IMR-90 (cell line): ENCODE data around the gene NAV2. TPM values are rescaled to one million over a fixed set of nuclear protein-coding genes. Genes with fewer than 3 reads are reported as not detected.
A peak's percentile ranks its signal among the peaks of the same experiment; 100 is the strongest.

Experiments used
- ATAC-seq: fragments of 200-7000 bp; cut with Tn5 transposase; 2 replicates; pipeline ENCODE4 v1.9.1; 2020; ENCODE audit warnings: low read depth, mild to moderate bottlenecking, moderate library complexity
- BruUV-seq: library from RNA; stranded (reverse); fragments of 400-500 nt; replicated peaks from 2 replicates; lab custom pipeline; 2021; lab: Mats Ljungman, UMichigan
- CTCF ChIA-PET: fragments of 300-600 bp; formaldehyde crosslinking; extraction: SDS; loops from one replicate; lab custom pipeline; 2021; ENCODE audit warnings: antibody characterized with exemption; lab: Yijun Ruan, JAX
- POLR2A ChIA-PET: fragments of 300-600 bp; sonication (Branson Sonifier 250); formaldehyde crosslinking; loops from one replicate; lab custom pipeline; 2022; ENCODE audit warnings: antibody characterized with exemption; ENCODE audit not compliant: unreplicated experiment; lab: Charles Lee
- DNase-seq: peaks from one replicate; pipeline ENCODE4 v3.0.0; 2013
- H2AFZ ChIP-seq: replicated peaks from 2 replicates; pipeline ENCODE3; 2013; ENCODE audit warnings: low read length, mild to moderate bottlenecking; ENCODE audit not compliant: poor library complexity
- H2AK5ac ChIP-seq: 2 replicates; pipeline ENCODE4 v1.6.1; 2013; ENCODE audit warnings: low read depth, low read length, inconsistent platforms
- H2AK9ac ChIP-seq: replicated peaks from 2 replicates; pipeline ENCODE3; 2013; ENCODE audit warnings: mild to moderate bottlenecking, low read depth, low read length, moderate library complexity; ENCODE audit not compliant: poor library complexity
- H2BK120ac ChIP-seq: 2 replicates; pipeline ENCODE4 v1.6.1; 2013; ENCODE audit warnings: low read depth, low read length, inconsistent platforms
- H2BK15ac ChIP-seq: 3 replicates; pipeline ENCODE4 v1.6.1; 2013; ENCODE audit warnings: low read depth, low read length, inconsistent platforms
- H2BK20ac ChIP-seq: 2 replicates; pipeline ENCODE4 v1.6.1; 2013; ENCODE audit warnings: low read depth, mild to moderate bottlenecking, inconsistent platforms, low read length, moderate library complexity
- H2BK5ac ChIP-seq: 2 replicates; pipeline ENCODE4 v1.6.1; 2013; ENCODE audit warnings: mild to moderate bottlenecking, low read depth, low read length, inconsistent platforms; ENCODE audit not compliant: poor library complexity, severe bottlenecking
- H3K14ac ChIP-seq: replicated peaks from 2 replicates; pipeline ENCODE4 v1.6.1; 2013; ENCODE audit warnings: low read depth, low read length, inconsistent platforms
- H3K18ac ChIP-seq: 2 replicates; pipeline ENCODE4 v1.6.1; 2013; ENCODE audit warnings: low read depth, low read length, control low read depth
- H3K23ac ChIP-seq: 2 replicates; pipeline ENCODE4 v1.6.1; 2013; ENCODE audit warnings: low read depth, low read length, inconsistent platforms
- H3K27ac ChIP-seq: 2 replicates; pipeline ENCODE4 v1.5.1; 2013; ENCODE audit warnings: mild to moderate bottlenecking, control low read depth, low read length; ENCODE audit not compliant: insufficient read depth
- H3K27me3 ChIP-seq: 2 replicates; pipeline ENCODE4 v1.6.1; 2013; ENCODE audit warnings: low read length; ENCODE audit not compliant: control insufficient read depth, insufficient read depth
- H3K36me3 ChIP-seq: 2 replicates; pipeline ENCODE4 v1.6.1; 2013; ENCODE audit warnings: low read length, mixed read lengths; ENCODE audit not compliant: control insufficient read depth, insufficient read depth
- H3K4ac ChIP-seq: 2 replicates; pipeline ENCODE4 v1.6.1; 2013; ENCODE audit warnings: low read depth, low read length, inconsistent platforms
- H3K4me1 ChIP-seq: 2 replicates; pipeline ENCODE4 v1.6.1; 2013; ENCODE audit warnings: low read length, mixed read lengths; ENCODE audit not compliant: control insufficient read depth, insufficient read depth
- H3K4me2 ChIP-seq: 2 replicates; pipeline ENCODE4 v1.6.1; 2013; ENCODE audit warnings: low read depth, mild to moderate bottlenecking, control low read depth, low read length, moderate library complexity
- H3K4me3 ChIP-seq: 2 replicates; pipeline ENCODE4 v1.5.1; 2013; ENCODE audit warnings: low read depth, mild to moderate bottlenecking, control low read depth, low read length, moderate library complexity; ENCODE audit not compliant: insufficient read depth
- H3K56ac ChIP-seq: 2 replicates; pipeline ENCODE4 v1.6.1; 2013; ENCODE audit warnings: low read length, inconsistent platforms; ENCODE audit not compliant: insufficient read depth; ENCODE audit errors: extremely low read depth
- H3K79me1 ChIP-seq, 2 experiments: 2 replicates each; pipeline ENCODE4 v1.6.1; 2013; ENCODE audit warnings: low read length in 2 of 2, inconsistent platforms in 1 of 2, low read depth in 1 of 2
- H3K9ac ChIP-seq: 2 replicates; pipeline ENCODE4 v1.6.1; 2013; ENCODE audit warnings: low read depth, low read length, control low read depth
- H3K9me1 ChIP-seq: 2 replicates; pipeline ENCODE4 v1.6.1; 2013; ENCODE audit warnings: low read length, inconsistent platforms; ENCODE audit not compliant: insufficient read depth
- H3K9me3 ChIP-seq: 2 replicates; pipeline ENCODE4 v1.6.1; 2013; ENCODE audit warnings: low read length; ENCODE audit not compliant: control insufficient read depth, insufficient read depth
- H4K20me1 ChIP-seq: 2 replicates; pipeline ENCODE4 v1.6.1; 2013; ENCODE audit warnings: low read length, inconsistent platforms; ENCODE audit not compliant: insufficient read depth
- H4K5ac ChIP-seq: 2 replicates; pipeline ENCODE4 v1.6.1; 2013; ENCODE audit warnings: mild to moderate bottlenecking, low read depth, low read length, control low read depth
- H4K8ac ChIP-seq, 2 experiments: 2 replicates each; pipeline ENCODE4 v1.6.1; 2013; ENCODE audit warnings: low read depth in 2 of 2, low read length in 2 of 2, control low read depth in 1 of 2, inconsistent platforms in 1 of 2
- H4K91ac ChIP-seq: 2 replicates; pipeline ENCODE4 v1.6.1; 2013; ENCODE audit warnings: low read depth, low read length, inconsistent platforms; ENCODE audit not compliant: insufficient read depth
- BHLHE40 ChIP-seq: fragments of 150-350 bp; IDR thresholded peaks from 2 replicates; pipeline ENCODE4 v1.6.1; 2016; ENCODE audit warnings: mild to moderate bottlenecking, low read depth, low read length
- CEBPB ChIP-seq: IDR thresholded peaks from 2 replicates; pipeline ENCODE4 v1.6.1; 2012; ENCODE audit warnings: low read depth, low read length, improper control_type of control experiment
- CHD1 ChIP-seq: IDR thresholded peaks from 2 replicates; pipeline ENCODE4 v1.6.1; 2012; ENCODE audit warnings: low read depth, low read length, improper control_type of control experiment
- ELK1 ChIP-seq: fragments of 150-350 bp; IDR thresholded peaks from 2 replicates; pipeline ENCODE4 v1.6.1; 2016; ENCODE audit warnings: low read depth, mild to moderate bottlenecking, low read length, moderate library complexity, borderline replicate concordance
- FOS ChIP-seq: fragments of 150-350 bp; IDR thresholded peaks from 2 replicates; pipeline ENCODE4 v1.6.1; 2016; ENCODE audit warnings: low read depth, low read length
- MAFK ChIP-seq: IDR thresholded peaks from 2 replicates; pipeline ENCODE4 v1.6.1; 2012; ENCODE audit warnings: low read depth, low read length, improper control_type of control experiment
- MAZ ChIP-seq: IDR thresholded peaks from 2 replicates; pipeline ENCODE4 v1.6.1; 2012; ENCODE audit warnings: low read depth, mild to moderate bottlenecking, low read length, improper control_type of control experiment, moderate library complexity, borderline replicate concordance
- MXI1 ChIP-seq: IDR thresholded peaks from 2 replicates; pipeline ENCODE4 v1.6.1; 2012; ENCODE audit warnings: low read depth, mild to moderate bottlenecking, low read length, moderate library complexity, borderline replicate concordance
- NFE2L2 ChIP-seq: fragments of 150-350 bp; IDR thresholded peaks from 2 replicates; pipeline ENCODE4 v1.6.1; 2016; ENCODE audit warnings: low read depth, mild to moderate bottlenecking, low read length
- RAD21 ChIP-seq: IDR thresholded peaks from 2 replicates; pipeline ENCODE4 v1.6.1; 2012; ENCODE audit warnings: low read length, improper control_type of control experiment
- RCOR1 ChIP-seq: IDR thresholded peaks from 2 replicates; pipeline ENCODE4 v1.6.1; 2012; ENCODE audit warnings: mild to moderate bottlenecking, low read length, improper control_type of control experiment; ENCODE audit not compliant: insufficient replicate concordance
- SMC3 ChIP-seq: fragments of 150-350 bp; IDR thresholded peaks from 2 replicates; pipeline ENCODE4 v1.6.1; 2016; ENCODE audit warnings: low read depth, mild to moderate bottlenecking, antibody characterized with exemption, low read length, moderate library complexity
- USF2 ChIP-seq: fragments of 150-350 bp; IDR thresholded peaks from 2 replicates; pipeline ENCODE4 v1.6.1; 2017; ENCODE audit warnings: mild to moderate bottlenecking, antibody characterized with exemption, low read length, low read depth
- WGBS, 2 experiments: methylation state at CpG; one replicate each; pipeline versions ENCODE4 v1.1.5 to v1.1.7; 2013; ENCODE audit warnings: missing lambda C conversion rate in 2 of 2; ENCODE audit not compliant: insufficient read length in 1 of 2; ENCODE audit errors: extremely low coverage in 2 of 2; 5-methylcytosine and 5-hydroxymethylcytosine counted together
- dilution Hi-C: fragments of 300-500 bp; cut with HindIII; formaldehyde crosslinking; loops from one replicate; pipeline ENCODE4 v1.14.3; 2018; ENCODE audit warnings: low sequenced_read_pairs; ENCODE audit not compliant: unreplicated experiment
- in situ Hi-C: fragments of 300-500 bp; cut with MboI; formaldehyde crosslinking; loops from 3 replicates; pipeline ENCODE4 v1.14.3; 2019; ENCODE audit warnings: low sequenced_read_pairs, inconsistent platforms, mixed read lengths
- intact Hi-C: fragments of 100-400 bp; cut with micrococcal nuclease; formaldehyde crosslinking; loops from 2 replicates; pipeline ENCODE4 v1.10.0; 2022
- polyA plus RNA-seq, 3 experiments: library from polyadenylated mRNA; depleted of rRNA; stranded (reverse); fragments of >200 nt; gene quantifications; 2 replicates each; pipeline ENCODE4 v1.2.3, GENCODE V29; 2012; ENCODE audit warnings: low replicate concordance in 1 of 3
- total RNA-seq: library from RNA; depleted of rRNA; stranded (reverse); fragments of >200 nt; gene quantifications from 2 replicates; pipeline ENCODE4 v1.2.3, GENCODE V29; 2012

NAV2 gene
- total and polyA plus RNA-seq, 2 of the 4 experiments (the other 2 are of a cell fraction) = 4.5 to 12.6 TPM

- peak overlapping the region; percentile 87 for H3K4me2 ChIP-seq
- H3K9me3 ChIP-seq = no peaks in the 10 kb centered on the region
- peak overlapping the region; percentile 94 for H2BK120ac ChIP-seq
- H3K4me1 ChIP-seq = peaks cover 27% of the 10 kb centered on the region
- peak overlapping the region; percentile 87 for H2AK5ac ChIP-seq
- DNase-seq (peak; percentile 95), ATAC-seq (peak; percentile 69)
- H4K20me1 ChIP-seq = peaks cover 18% of the 10 kb centered on the region; the same call in 1 of the 2 replicates
- whole genome bisulfite sequencing, 2 experiments = 40% methylated on average over 2 of the region's 7 CpGs; no CpG with 5 or more reads in 1 of the 2 experiments
- peak overlapping the region; percentile 92 for H3K4ac ChIP-seq
- no peaks in the 10 kb centered on the region for H3K36me3 ChIP-seq
- H3K23ac ChIP-seq = peak overlapping the region; percentile 91
- peak overlapping the region; percentile 48 to 86 for H4K8ac ChIP-seq
- peak overlapping the region; percentile 89 for H2BK5ac ChIP-seq
- peaks cover 20% of the 10 kb centered on the region for H3K9me1 ChIP-seq
- peak overlapping the region; percentile 31; the same call in 1 of the 2 replicates for H3K4me3 ChIP-seq
- H3K79me1 ChIP-seq = peaks cover 30 to 55% of the 10 kb centered on the region in 2 experiments
- H2BK20ac ChIP-seq = peak overlapping the region; percentile 97
- dilution Hi-C loops (no loop called here), in situ Hi-C loops (no loop called here), intact Hi-C loops (loop anchor here (2.0 kb wide), 1 partner anchor 79 kb away; no protein-coding TSS in a partner anchor)
- peak overlapping the region; percentile 60 for H2AFZ ChIP-seq
- H4K5ac ChIP-seq = peak overlapping the region; percentile 93
- H3K18ac ChIP-seq = peak overlapping the region; percentile 86
- H2BK15ac ChIP-seq = peak overlapping the region; percentile 62; the same call in 2 of the 3 replicates
- H3K9ac ChIP-seq = peak overlapping the region; percentile 44
- no peaks in the 10 kb centered on the region for H3K27me3 ChIP-seq
- no TSS peak for BruUV-seq
- ChIA-PET POLR2A (no interaction called here), CTCF (interaction anchor here (0.6 to 2.9 kb wide), 3 partner anchors 8 to 101 kb away, joined by 3 to 11 read pairs (median 4); no protein-coding TSS in a partner anchor)
- H4K91ac ChIP-seq = peak overlapping the region; percentile 88
- peak overlapping the region; percentile 68 for H3K56ac ChIP-seq
- no peak overlapping the region for H2AK9ac ChIP-seq
- H3K27ac ChIP-seq = peak overlapping the region; percentile 88
- H3K14ac ChIP-seq = peak overlapping the region; percentile 76
- peak; percentile 49; the same call in 1 of the 2 replicates for TF ChIP-seq MAFK
- no peak for TF ChIP-seq ELK1
- no peak for TF ChIP-seq SMC3
- TF ChIP-seq MXI1 = peak; percentile 42; the same call in 1 of the 2 replicates
- TF ChIP-seq USF2 = no peak
- TF ChIP-seq BHLHE40 = peak; percentile 43
- TF ChIP-seq FOS = peak; percentile 61
- TF ChIP-seq MAZ = peak; percentile 9; the same call in 1 of the 2 replicates
- TF ChIP-seq CHD1 = no peak
- TF ChIP-seq RAD21 = no peak
- peak; percentile 62 for TF ChIP-seq RCOR1
- TF ChIP-seq CEBPB = peak; percentile 33; the same call in 1 of the 2 replicates
- TF ChIP-seq NFE2L2 = no peak
Observed at GRCh38 chr11:20031155-20032001, 318.7 kb downstream of the NAV2 start.
